Measurements from ENCODE around the gene INTS14. TPM values are rescaled to one million over a fixed set of nuclear protein-coding genes. Genes with fewer than 3 reads are reported as not detected.
A peak's percentile ranks its signal among the peaks of the same experiment; 100 is the strongest.
"Not testable (repeated sequence)": the region's sequence is repeated elsewhere in the genome, so short reads cannot be mapped to it uniquely, and the experiment has no call there.

Gene INTS14
- total RNA-seq, 1 experiment from 2014 or later: 57.1 TPM

DNA sequence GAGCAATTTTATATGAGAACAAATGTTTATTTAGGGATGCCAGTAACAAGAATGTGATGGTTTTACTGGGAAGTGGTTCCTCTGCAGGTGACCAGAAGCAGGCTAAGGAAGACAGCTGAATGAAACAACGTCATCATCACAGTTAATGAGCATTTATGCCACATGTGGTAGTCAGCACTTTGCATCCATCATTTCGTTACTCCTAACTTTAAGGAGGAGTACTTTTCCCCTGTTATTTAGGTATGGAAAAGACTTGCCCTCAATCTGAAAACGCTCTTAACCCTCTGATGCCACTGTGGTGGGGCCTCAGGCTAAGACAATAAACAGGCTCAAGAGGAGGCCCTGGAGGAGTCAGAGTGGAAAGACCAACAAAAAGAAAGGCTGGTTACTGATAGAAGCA, 31.2 kb downstream of the INTS14 start:
- no peak for DNase-seq (ENCODE audit: low spot score)

DNA sequence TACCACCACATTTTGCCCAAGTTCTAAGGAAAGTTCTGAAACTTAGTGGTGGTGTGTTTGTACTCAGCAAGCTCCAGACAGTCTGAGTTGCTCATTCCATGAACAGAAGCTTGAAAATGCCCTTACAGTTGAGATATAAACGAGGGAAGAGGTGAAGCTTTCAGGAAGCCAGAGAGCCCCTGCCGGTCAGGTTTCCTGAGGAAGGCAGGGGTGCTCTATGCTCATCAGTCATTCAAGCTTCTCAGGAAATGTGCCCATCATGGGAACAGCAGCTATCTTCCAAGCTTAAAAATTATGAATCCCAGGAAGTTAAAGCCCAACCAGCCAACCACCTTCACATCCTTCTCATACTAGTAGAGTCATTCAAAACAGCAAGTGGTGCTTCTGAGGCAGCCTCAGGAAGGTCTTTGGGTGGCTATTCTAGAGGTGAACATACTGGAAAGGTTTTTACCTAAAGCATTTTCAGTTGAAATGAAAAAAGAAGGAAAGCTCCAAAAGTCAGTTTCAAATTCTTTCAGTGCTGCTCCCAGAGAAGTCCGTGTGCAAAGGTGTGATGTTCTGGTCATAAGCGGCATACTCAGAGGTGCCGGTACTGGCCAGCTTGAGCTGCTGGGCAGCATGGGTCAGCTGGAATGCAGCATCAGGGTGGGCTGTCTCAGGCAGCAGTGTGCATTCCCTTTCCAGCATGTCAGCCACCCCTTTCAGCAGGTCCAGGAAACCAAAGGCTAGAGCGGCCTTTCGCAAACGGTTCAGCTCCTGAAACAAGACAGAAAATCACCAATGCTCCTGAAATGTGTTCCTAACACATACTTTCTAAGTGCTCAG, 31.8 kb downstream of the INTS14 start:
- no peak for DNase-seq (ENCODE audit: low spot score)

DNA sequence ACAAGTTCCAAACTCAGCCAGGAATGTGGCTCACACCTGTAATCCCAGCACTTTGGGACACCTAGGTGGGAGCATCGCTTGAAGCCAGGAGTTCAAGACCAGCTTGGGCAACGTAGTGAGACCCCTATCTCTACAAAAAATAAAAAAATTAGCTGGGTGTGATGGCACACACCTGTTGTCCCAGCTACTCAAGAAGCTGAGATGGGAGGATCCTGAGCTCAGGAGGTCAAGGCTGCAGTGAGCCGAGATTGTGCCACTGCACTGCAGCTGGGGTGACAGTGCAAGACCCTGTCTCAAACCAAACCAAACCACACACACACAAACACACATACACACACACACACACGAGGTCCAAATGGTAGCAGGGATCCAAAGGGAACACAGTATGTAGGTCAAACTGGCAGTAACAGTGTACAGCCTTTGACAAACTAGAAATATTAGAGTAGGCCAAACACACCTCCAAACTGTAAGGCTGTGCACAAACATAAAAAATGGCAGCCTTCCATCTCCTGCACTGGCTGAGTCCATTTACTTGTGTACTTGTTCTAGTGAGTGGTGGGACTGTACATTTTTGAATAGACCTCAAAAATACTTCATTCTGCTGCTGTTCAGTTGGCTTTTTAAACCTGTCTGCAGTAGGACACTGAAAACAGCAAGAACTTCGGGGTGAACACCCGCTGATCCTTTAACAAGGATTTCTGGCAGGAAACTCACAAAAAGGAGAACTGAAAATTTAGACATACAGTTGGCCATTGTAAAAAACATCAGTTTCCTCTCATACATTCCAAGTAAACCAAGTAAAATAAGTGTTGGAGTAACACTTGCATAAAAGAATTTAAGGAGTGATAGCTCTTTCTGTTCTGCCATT, 33.6 kb downstream of the INTS14 start:
- DNase-seq (ENCODE audit: low spot score): no peak

DNA sequence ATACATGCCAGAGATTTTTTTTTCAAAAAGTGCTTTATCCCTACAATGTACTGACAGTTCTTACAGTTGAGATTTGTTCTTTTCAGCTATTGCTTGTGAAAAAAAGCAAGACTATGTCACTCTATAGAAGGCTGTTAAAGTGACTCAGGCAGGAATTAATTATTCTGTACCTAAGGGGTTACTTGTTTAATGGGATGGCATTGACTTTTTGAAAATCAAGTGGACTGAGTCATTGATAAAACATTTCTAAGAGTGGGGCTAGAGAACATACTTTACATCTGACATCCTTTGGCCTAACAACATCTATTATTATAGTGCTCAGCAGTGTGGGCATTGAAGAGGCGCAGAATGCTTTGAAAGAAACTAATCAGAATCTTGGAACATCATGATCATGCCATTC, 34.3 kb downstream of the INTS14 start:
- no peak for DNase-seq (ENCODE audit: low spot score)

DNA sequence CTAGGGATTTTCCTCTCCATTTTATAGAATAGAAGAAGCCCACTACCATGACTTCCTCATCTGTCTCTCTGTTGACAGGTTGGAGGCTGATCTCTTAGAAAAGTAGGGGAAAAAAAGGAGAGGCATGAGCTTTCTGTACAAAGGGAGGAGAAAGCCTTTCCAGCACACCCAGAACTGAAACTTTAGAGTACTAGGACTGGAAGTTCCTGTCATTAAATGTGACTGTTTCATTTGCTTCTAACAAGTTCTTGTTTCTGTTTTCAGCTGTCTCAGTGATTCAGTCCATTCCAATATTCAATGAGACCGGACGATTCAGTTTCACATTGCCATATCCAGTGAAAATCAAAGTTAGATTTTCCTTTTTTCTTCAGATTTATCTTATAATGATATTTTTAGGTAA, 39.0 kb downstream of the INTS14 start:
- no peak for DNase-seq (ENCODE audit: low spot score)

DNA sequence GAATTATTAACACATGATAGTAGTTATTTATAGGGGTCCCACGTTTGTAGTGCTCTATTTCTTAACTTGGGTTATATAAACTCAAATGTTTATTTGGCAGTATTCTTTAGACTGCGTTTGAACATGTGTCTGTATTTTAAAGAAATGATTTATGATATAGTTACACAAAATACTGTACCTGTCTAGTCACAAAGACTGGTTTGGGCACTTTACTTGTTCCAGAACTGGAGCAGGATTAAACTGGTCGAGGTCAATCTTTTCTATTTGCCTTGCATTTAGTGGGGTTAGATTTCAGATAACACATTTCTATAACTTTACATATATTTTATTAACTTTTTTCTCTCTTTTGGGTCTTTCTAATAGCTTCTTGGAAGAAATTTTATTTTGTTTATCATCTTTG, 41.2 kb downstream of the INTS14 start:
- DNase-seq (ENCODE audit: low spot score): no peak

DNA sequence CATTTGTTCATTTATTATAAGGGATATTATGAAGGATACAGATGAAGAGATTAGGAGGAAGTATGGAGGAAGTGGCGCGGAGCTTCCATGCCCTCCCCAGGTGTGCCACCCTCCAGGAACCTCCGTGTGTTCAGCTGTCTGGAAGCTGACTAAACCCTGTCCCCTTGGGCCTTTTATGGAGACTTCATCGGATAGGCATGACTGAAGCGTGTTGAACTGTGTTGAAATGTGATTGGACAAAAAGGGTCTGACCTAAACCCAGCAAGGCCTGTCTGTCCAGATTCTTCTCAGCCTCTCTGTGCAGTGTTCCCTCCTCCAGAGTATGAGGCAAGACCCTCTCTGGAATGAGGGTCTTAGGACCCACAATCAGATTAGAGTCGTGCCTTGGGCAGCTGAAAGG, 49.0 kb downstream of the INTS14 start:
- DNase-seq (ENCODE audit: low spot score): no peak

DNA sequence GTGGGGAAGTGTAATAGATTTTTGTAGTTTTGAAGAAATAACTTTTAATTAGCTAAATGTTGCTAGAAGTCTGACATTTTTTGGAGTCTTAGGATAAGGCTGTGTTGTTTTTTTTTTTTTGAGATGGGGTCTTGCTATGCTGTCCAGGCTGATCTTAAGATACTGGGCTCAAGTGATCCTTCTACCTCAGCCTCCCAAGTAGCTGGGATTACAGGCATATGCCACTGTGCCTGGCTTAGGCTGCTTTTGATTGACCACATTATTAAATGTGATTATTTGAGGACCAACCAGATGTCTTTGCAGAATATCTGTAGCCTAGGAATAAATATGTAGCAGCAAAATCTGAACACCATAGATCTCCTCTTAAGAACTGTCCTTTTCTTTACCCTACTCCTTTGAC, 51.0 kb downstream of the INTS14 start:
- DNase-seq (ENCODE audit: low spot score): no peak

DNA sequence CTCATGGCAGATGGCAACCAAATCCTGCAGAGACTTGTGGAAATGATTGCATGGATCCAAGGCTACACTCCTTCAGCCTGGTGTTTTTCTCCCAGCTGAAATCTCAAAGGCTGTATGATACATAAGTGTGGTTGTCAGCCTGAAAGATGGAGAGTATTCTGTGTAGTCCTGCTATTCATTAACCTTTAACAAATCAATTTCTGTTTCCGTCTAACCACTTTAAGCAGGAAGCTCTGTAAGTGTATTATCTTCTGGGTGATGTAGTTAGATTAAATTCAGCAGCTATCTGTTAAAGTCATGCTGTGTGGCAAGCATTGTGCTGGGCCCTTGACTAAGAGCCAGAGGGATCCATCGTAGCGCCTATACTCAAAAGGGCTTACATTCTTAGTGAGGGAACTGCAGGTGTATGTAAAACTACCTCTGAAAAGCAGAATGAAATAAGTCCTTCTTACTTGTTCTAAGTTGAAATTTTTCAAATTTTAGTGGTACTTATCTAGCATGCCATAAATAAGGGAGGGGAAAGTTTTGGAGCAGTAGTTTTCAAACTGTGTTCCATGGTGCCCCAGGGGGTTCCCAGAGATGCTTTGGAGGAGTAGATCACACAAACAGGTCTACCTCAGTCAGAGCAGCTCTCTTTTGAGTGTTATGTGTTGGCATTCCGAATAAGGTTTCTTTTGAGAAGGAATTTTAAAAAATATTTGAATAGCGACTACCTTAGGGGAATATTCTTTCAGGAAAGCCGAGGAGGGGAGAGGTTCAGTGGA, 51.8 kb downstream of the INTS14 start:
- DNase-seq (ENCODE audit: low spot score): no peak

DNA sequence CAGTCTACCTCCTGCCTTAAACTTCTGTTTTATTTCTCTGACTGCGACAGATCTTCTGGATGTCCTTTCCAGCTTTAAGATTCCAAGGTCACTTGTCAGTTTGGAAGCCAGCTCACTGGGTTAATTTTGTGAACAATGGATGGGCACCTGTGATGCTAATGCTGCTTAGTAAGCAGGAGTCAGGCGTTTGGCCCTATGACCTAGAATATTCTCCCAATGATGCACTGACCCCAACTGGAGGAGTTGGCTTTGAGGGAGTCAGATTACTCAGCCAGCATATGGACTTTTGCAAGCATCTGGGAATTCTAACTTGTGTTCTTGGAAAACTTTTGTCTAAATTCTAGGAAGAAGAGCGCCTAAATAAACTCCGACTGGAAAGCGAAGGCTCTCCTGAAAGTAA, 52.6 kb downstream of the INTS14 start:
- DNase-seq (ENCODE audit: low spot score): no peak

DNA sequence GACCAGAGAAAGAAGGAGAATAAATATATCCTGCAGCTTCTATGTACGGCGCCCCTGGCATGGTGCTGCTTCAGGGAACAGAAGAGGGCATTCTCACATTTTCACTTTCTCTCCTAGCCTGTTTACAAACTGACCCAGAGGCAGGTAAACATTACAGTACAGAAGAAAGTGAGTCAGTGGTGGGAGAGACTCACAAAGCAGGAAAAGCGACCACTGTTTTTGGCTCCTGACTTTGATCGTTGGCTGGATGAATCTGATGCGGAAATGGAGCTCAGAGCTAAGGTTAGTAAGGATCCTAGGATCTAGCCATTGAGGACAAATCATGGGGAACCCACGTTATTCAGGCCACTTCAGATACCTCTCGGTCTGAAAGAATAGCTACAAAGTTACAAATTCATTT, 54.3 kb downstream of the INTS14 start:
- no peak for DNase-seq (ENCODE audit: low spot score)

DNA sequence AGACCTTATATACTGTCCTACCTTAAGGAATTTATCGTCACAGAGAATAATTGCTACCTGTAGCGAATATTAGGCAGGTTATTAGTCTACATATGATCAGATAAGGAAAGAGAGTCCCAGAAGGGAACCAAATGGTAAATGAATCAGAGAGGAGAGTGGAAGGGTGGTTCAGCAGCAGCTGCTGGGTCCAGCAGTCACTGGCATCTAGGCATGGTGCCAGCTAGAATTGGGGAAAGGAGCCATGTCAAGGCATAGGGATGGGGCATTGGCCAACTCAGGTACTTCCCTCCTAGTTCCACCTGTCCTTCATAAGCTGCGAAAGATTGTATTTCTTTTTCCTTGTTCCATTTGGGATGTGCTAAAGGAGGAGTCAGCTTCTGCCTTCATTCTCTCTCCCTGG, 57.2 kb downstream of the INTS14 start:
- DNase-seq (ENCODE audit: low spot score): no peak

DNA sequence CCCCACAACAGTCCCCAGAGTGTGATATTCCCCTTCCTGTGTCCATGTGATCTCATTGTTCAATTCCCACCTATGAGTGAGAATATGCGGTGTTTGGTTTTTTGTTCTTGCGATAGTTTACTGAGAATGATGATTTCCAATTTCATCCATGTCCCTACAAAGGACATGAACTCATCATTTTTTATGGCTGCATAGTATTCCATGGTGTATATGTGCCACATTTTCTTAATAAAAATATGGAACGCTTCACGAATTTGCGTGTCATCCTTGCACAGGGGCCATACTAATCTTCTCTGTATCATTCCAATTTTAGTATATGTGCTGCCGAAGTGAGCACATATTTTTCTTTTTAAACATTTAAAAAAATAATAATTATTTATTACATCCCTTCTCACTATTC, 58.1 kb downstream of the INTS14 start:
- DNase-seq (ENCODE audit: low spot score): not testable (repeated sequence)

DNA sequence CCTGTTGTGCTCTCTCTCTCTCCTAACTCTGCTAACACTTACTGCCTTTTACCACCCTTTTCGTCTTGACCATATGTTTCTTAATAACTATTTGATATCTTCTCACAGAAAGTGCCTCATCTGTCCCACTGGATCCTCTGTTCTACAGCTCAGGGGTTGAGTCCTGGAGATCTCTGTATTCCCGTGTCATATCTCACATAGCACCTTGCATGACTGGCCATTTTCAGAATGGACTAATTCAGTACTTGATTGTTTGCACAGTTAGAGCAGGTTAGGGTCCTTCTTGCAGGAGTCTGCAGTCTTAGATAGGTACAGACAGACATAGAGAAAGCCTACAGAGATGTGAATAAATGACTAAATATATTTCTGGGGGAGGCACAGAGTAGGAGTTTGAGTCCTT, 59.7 kb downstream of the INTS14 start:
- DNase-seq (ENCODE audit: low spot score): no peak

DNA sequence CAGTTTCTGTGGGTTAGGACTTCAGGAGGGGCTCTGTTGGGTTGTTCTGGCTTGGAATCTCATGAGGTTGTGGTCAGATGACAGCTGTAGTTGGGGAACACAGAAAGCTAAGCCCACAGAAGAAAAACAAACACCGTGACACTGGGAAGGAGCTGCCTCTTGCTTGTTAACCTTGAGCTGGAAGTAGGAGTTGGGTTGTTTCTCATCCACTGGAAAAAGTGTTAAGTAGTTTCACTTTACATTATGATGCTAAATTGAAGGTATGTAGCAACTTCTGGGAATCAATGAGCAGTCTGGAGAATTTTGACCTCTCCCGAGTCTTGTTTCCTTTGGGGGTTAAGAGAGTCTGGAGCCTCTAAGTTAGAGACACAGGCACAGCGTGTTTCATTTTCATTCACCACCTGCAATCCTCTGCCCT, 60.2 kb downstream of the INTS14 start:
- peak; percentile 66 for DNase-seq (ENCODE audit: low spot score)

DNA sequence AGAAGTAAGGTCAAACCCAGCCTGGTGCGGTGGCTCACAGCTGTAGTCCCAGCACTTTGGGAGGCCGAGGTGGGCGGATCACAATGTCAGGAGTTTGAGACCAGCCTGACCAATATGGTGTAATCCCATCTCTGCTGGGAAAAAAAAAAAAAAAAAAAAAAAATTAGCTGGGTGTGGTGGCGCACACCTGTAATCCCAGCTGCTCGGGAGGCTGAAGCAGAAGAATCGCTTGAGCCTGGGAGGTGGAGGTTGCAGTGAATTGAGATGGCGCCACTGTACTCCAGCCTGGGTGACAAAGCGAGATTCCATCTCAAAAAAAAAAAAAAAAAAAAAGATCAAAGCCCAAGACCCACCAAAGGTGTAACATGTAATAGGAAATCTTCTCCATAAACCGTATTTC, 61.6 kb downstream of the INTS14 start:
- DNase-seq (ENCODE audit: low spot score): not testable (repeated sequence)

DNA sequence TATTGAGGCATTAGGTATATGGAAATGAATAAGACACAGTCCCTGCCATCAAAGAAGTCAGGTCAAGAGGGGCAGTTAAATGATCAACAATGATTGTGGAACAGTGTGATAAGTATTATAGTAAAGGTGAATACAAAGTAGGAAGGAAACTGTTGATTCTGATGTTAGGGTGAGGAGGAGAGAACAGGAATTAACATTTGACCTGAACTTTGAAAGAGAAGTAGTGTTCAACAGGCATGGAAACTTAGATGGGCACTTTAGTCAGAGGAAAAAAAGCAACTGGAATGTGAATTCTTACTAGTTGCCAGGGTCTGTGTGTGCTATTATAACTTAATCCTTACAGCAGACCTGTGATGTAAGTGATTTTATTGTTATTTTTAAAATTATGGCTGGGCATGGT, 63.1 kb downstream of the INTS14 start:
- no peak for DNase-seq (ENCODE audit: low spot score)

DNA sequence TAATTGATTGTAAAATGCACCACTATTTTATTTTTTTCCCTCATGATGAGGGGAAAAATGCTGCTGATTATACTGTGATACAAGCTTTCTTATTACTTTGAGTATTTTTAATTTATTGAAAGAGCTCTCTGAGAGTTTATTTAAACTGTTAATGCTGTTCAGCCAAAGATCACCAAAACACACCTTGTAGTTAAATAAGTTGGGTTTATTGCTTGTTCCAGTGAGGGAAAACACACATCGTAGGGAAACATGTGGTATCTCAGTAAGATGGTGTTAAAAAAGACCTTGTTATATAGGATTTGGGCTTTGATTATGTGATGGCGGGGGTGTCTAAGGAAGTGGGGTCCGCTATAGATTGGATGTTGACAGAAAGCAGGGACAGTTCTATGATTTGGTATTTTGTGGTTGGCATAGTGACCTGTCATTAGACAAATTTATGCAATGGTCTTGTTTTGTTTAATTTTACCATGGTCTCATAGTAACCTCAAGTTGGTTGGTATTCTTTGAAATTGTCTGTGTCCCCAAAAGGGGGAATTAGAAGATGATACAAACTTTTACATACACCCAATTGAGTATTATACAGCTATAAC, 69.6 kb downstream of the INTS14 start:
- no peak for DNase-seq (ENCODE audit: low spot score)

DNA sequence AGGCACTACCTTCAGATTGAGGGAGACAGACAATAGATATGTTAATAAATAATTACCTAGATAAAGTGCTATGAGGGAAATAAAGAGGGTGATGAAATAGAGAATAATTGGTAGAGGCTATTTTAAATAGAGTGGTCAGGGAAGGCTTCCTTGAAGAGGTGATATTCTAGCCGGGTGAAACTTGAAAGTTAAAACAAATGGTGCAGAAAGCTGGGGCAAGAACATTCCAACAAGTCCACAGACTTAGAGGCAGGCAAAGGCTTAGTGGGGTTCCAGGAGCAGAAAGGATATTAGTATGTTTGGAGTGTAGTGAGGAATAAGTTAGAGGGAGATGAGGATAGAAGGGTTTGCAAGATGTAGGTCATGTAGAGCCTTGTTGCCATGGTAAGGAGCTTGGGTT, 70.6 kb downstream of the INTS14 start:
- no peak for DNase-seq (ENCODE audit: low spot score)

DNA sequence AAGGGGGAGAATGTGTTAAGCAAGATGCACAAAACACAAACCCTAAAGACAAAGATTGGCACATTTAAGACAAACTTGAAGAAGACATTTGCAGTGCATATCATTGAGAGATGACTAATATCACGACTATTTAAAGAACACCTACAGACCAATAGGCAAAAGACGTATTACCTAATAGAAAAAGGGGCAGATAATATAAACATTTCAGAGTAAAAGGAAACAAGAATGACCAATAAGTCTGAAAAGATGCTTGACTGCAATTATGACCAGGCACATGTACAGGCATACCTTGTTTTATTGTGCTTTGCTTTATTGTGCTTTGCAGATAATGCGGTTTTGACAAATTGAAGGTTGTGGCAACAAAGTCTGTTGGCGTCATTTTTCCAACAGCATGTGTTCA, 75.7 kb downstream of the INTS14 start:
- no peak for DNase-seq (ENCODE audit: low spot score)

DNA sequence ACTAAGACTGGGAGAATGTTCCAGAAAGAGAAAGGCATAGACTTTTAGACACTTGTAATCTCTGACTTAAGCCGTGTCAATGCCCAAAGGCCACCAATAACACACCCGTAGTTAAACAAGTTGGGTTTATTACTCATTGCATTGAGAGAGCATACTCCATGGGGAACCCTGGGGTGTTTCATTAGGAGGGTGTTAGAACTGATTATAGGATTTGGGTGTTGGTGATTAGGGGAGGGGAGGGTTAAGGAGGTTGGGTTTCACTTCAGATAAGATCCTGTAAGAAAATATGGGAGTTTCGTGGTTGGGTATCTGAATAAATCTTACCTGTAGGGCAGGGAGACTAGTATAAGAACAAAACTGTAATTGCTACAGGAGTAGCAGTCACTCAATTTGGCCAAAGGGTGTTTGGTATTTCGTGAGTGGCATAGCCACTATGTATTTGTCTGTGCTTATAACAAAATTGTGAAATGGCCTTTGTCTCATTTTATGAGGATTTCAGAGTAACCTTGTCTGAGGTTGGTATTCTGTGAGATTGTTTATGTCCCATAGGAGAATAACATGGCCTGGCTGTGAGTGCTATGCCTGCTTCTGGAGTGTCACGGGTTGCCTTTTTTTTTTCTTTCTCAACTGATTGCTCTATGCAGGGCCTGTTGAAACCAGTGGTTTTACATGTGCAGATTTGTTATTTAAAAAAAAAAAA, 77.7 kb downstream of the INTS14 start:
- DNase-seq (ENCODE audit: low spot score): peak; percentile 27

DNA sequence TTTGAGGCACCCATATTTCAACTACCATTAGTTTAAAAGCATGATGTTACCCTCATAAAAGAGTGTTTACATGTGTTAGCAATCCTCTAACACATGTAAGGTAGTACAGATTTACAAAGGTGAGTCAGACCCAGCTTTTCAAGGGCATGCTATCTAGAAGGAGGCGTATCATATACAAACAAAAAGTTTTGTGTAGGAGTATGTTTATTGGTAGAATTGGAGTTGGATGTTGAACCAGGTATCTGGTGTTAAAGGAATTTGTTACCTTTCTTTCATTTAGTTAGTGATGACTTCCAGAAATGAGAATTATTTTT, 78.2 kb downstream of the INTS14 start:
- DNase-seq (ENCODE audit: low spot score): peak; percentile 44

Data from H4 (cell line).